Epithelial cell of esophagus (primary cell): ENCODE results near the gene MELK.
"Not testable (repeated sequence)": the region's sequence is repeated elsewhere in the genome, so short reads cannot be mapped to it uniquely, and the experiment has no call there.

Experiments
- DNase-seq: peaks from one replicate; pipeline ENCODE4 v3.0.0; 2010; ENCODE audit warnings: low read depth
- H3K4me3 ChIP-seq: 2 replicates; pipeline ENCODE4 v1.5.1; 2011; ENCODE audit warnings: mild to moderate bottlenecking, low read length, control low read depth
- TF ChIP-seq, protein P1 (sequence below): IDR thresholded peaks from 2 replicates; pipeline ENCODE4 v1.5.1; 2011; ENCODE audit warnings: low read depth, mild to moderate bottlenecking, low read length, control low read depth, inconsistent platforms; ENCODE audit not compliant: insufficient read depth; ENCODE audit errors: missing control alignments

MELK gene

DNA sequence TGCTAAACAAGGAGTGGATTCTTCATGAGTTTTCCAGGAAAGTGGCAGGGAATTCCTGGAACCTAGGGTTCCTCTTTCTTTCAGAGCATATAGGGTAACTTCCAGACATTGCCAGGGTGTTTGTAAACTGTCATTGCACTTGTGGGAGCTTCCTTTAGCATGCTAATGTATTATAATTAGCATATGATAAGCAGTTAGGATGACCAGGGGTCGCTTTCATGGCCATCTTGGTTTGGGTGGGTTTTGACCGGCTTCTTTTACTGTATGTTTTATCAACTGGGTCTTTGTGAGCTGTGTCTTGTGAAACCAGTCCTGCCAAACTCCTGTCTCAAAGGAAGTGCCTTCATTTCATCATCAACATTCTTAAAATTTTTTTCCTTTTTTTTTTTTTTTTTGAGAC, 11.9 kb upstream of the MELK start:
- DNase-seq, result peak; percentile 24
- no peak overlapping the region for H3K4me3 ChIP-seq
- TF ChIP-seq, protein P1, sequence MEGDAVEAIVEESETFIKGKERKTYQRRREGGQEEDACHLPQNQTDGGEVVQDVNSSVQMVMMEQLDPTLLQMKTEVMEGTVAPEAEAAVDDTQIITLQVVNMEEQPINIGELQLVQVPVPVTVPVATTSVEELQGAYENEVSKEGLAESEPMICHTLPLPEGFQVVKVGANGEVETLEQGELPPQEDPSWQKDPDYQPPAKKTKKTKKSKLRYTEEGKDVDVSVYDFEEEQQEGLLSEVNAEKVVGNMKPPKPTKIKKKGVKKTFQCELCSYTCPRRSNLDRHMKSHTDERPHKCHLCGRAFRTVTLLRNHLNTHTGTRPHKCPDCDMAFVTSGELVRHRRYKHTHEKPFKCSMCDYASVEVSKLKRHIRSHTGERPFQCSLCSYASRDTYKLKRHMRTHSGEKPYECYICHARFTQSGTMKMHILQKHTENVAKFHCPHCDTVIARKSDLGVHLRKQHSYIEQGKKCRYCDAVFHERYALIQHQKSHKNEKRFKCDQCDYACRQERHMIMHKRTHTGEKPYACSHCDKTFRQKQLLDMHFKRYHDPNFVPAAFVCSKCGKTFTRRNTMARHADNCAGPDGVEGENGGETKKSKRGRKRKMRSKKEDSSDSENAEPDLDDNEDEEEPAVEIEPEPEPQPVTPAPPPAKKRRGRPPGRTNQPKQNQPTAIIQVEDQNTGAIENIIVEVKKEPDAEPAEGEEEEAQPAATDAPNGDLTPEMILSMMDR, result no peak

DNA sequence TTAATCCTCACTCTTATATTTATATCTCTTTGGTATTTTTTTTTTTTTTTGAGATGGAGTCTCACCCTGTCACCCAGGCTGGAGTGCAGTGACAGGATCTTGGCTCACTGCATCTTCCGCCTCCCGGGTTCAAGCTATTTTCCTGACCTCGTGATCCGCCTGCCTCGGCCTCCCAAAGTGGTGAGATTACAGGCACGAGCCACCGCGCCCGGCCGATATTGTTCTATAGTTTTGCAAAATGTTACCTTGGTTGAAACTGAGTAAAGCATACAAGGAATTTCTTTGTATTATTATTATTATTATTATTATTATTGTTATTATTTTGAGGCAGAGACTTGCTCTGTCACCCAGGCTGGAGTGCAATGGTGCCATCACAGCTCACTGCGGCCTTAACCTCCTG, 9.9 kb upstream of the MELK start:
- H3K4me3 ChIP-seq, DNase-seq: not testable (repeated sequence)

DNA sequence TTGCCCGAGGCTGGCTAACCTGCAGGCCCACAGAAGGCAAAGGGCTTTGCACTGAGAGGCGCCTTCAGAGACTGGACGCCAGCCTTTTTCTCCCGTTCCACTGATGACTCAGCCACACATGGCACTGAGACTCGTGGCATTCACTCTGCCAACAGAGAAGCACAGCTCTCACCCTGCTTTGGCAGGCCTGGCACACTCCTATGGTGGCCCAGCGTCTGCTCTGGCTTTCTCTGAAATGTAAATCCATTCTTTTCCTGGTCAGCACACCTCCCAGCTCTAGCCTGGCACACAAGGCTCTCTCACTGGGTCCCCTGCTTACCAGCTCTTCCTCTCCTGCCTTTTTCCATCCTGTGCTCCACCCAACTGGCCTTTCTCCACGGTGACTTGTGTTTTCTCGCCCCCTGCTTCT, 5.9 kb upstream of the MELK start:
- no peak overlapping the region for H3K4me3 ChIP-seq
- TF ChIP-seq, protein P1, result no peak
- DNase-seq, result peak; percentile 55

DNA sequence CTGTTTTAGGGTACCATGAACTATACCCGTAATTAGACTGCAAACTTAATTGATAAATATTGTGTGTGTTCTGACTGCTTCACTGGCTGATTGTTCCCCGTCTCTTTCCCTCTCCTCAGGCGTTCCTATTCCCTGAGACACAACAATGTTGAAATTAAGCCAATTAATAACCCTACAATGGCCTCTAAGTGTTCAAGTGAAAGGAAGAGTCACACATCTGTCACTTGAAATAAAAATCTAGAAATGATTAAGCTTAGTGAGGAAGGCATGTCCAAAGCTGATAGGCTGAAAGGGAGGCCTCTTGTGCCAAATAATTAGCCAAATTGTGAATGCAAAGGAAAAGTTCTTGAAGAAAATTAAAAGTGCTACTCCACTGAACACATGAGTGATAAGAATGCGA, 4.0 kb upstream of the MELK start:
- not testable (repeated sequence) for DNase-seq, H3K4me3 ChIP-seq

DNA sequence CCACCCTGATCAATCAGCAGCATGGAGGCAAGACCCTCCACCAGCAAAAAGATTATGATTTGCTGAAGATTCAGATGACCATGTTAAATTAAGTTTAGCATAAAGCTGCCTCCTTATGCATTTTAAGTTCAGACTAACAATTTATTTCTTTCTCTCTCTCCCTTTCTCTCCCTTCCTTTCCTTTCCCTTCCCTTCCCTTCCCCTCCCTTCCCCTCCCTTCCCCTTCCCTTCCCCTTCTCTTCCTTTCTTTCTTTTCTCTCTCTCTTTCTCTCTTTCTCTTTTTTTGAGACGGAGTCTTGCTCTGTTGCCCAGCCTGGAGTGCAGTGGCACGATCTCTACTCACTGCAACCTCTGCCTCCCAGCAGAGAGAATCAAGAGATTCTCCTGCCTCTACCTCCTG, 1.4 kb upstream of the MELK start:
- TF ChIP-seq, protein P1, result no peak

DNA sequence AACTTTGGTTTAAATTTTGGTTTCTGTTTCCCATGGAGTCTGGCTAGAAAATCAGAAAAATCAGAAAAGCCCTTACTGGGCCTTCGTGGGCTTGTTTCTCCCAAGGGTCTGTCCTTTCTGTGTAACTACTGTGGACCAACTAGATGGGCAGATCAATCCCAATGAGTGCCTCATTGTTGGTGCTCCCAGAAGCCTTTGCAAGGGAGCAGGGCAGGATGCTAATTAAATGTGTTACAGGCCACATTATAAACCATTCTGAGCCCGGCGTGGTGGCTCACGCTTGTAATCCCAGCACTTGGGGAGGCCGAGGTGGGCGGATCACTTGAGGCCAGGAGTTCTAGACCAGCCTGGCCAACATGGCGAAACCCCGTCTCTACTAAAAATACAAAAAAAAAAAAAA, 1.4 kb downstream of the MELK start:
- H3K4me3 ChIP-seq, result peak overlapping the region; percentile 78
- DNase-seq, result not testable (repeated sequence)

More for the DNA sequence above, 1.4 kb upstream of the MELK start:
- DNase-seq, result no peak
- H3K4me3 ChIP-seq, result no peak overlapping the region

DNA sequence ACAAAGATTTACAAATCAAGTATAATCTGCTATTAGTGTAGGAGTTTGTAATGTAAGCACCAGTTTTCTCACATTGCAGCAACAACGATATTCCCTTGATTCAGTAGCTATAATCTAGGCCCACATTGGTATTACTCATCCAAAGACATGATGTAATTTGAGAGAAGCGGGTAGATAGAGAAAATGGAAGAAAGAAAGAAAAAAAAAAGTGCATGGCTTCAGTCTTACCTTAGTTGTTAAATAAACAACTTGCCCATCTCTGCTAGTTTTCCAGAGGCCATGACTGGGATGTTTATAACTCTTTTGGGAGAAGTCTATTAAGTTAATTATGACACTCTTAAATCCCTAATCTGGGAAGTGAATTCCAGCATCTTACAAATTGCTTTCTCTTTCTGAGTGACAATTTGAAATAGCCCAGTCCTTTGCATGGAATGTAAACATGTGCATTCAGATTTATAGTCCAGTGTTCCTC, 2.8 kb downstream of the MELK start:
- DNase-seq, result peak; percentile 50
- TF ChIP-seq, protein P1, result no peak
- H3K4me3 ChIP-seq, result no peak overlapping the region

DNA sequence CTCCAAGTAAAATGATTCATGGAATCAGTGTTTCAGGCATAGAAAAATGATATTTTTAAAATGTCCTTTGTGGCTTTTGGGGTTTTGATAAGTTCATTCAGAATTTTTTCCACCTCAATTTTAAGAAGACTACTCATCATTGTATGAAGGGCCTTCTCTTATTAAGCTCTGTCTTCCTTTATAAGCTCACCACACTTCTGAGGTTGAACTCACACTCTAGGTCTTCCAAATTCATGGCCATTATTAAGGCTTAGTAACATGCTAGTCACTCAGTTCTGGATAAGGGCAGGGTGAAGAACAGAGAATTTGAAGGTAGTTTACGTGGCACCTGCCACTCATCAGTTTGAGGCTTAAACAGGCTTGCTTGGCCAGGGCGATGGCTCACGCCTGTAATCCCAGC, 4.2 kb downstream of the MELK start:
- DNase-seq, result no peak
- TF ChIP-seq, protein P1, result no peak
- no peak overlapping the region for H3K4me3 ChIP-seq
